ENCODE data around the gene S100A13.

DNA sequence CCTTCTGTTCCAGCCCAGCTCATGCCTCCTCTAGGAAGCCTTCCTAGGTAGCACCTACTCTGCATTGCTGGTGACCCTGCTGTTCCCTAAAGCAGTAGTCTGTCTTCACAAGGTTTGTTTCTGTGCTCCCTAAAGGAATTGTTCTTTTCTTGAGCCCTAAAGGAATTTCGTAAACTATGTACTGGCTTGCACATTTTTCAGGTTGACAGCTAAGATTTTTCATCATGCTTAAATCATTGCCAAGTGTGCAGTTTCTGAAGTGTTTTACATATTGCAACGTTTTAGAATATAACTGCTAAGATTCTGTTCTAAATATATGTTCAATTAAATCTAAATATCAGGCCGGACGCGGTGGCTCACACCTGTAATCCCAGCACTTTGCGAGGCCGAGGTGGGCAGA is 27.5 kb downstream of the S100A13 start:
- no peak for TF ChIP-seq POLR2A (IDR thresholded peaks at IDR 0.05; ENCODE audit: low read depth, low read length)
- no peak for TF ChIP-seq POLR2AphosphoS5 (IDR thresholded peaks at IDR 0.05; ENCODE audit: low read depth, low read length)
